ENCODE data around the gene GAK.

Gene GAK

DNA sequence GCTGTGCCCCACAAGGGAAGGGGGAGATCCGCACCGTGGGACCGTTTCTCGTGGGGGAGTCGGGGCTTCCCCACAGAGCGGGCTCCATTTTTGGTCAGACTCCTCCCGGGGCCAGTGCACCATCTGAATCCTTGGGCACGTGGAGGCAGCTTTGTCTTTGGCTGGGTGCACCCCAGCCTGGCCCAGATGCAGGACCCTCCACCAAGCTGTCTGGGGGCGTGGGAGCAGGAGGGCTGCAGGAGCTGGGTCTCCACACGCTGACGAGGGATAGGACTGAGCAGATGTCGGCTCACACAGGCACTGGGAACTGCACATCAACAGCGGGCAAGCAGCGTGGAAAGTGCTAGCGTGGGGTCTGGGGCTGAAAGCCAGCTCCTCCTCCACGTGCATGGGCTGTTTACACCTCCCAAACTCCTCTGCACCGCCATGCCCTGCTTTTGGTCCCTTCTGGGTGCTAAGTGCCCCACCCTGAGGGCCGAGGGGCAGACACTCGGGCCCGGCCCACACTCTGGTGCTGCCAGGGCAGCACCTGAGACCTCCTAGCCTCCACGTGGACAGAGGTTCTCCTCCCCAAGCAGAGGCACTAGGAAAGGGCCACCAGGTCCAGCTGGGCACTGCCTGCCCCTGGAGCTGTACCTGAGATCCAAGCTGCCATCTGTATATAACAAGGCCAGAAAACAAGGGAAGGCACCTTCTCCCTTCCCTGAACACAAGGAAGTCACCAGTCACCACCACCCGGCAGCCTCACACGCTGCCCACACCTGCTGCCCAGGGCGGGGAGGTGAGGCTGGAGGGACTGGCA is 27.4 kb upstream of the GAK start:
- DNase-seq (ENCODE audit: low read depth) = no peak
- TF ChIP-seq, protein P1, sequence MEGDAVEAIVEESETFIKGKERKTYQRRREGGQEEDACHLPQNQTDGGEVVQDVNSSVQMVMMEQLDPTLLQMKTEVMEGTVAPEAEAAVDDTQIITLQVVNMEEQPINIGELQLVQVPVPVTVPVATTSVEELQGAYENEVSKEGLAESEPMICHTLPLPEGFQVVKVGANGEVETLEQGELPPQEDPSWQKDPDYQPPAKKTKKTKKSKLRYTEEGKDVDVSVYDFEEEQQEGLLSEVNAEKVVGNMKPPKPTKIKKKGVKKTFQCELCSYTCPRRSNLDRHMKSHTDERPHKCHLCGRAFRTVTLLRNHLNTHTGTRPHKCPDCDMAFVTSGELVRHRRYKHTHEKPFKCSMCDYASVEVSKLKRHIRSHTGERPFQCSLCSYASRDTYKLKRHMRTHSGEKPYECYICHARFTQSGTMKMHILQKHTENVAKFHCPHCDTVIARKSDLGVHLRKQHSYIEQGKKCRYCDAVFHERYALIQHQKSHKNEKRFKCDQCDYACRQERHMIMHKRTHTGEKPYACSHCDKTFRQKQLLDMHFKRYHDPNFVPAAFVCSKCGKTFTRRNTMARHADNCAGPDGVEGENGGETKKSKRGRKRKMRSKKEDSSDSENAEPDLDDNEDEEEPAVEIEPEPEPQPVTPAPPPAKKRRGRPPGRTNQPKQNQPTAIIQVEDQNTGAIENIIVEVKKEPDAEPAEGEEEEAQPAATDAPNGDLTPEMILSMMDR (conservative IDR thresholded peaks at IDR 0.05; ENCODE audit: low read depth, low read length) = no peak
- H3K4me3 ChIP-seq (ENCODE audit: low read depth, low read length) = no peak overlapping the region

DNA sequence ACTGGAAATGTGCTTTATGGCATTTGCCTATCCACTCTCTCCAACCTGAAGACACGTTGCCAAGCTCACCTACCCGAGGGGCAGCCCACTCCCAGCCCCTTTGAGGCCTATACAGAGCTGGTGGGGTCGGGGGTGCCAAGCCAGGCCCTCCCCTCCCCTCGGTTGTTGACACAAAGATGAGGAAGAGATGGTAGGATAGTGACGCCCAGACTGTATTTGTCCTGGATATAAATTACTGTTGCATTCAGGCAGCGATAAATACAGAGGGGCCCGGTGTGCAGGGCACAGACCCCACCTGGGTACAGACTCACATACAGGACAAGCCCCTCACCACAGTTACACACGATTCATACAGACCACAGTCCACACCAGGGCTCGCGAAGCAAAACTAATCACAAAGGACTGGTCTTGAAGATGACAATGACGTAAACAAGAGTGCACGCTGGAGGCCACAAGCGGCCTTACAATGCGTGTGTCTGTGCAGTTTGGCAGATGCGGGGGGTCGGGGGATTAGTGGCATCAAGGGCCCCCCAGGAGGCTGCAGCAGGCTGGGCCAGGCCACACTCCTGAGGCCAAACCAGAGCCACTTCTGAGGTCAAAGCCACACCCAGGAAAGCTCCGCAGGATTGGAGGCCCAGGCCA is 26.7 kb upstream of the GAK start:
- TF ChIP-seq, protein P1 (conservative IDR thresholded peaks at IDR 0.05; ENCODE audit: low read depth, low read length) = no peak
- DNase-seq (ENCODE audit: low read depth) = no peak
- H3K4me3 ChIP-seq (ENCODE audit: low read depth, low read length) = no peak overlapping the region

DNA sequence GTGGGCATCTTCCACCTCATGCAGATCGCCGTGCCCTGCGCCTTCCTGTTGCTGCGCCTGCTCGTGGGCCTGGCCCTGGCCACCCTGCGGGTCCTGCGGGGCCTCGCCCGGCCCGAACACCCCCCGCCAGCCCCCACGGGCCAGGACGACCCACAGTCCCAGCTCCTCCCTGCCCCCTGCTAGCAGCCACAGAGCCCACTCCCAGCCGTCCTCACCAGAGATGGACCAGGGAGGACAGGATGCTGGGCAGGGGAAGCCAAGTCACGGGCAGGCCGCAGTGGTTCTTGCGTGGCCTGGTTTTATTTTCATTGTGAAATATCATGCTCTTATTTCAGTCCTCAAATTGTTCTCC is 26.2 kb upstream of the GAK start:
- DNase-seq (ENCODE audit: low read depth) = no peak
- no peak overlapping the region for H3K4me3 ChIP-seq (ENCODE audit: low read depth, low read length)
- TF ChIP-seq, protein P1 (conservative IDR thresholded peaks at IDR 0.05; ENCODE audit: low read depth, low read length) = no peak

DNA sequence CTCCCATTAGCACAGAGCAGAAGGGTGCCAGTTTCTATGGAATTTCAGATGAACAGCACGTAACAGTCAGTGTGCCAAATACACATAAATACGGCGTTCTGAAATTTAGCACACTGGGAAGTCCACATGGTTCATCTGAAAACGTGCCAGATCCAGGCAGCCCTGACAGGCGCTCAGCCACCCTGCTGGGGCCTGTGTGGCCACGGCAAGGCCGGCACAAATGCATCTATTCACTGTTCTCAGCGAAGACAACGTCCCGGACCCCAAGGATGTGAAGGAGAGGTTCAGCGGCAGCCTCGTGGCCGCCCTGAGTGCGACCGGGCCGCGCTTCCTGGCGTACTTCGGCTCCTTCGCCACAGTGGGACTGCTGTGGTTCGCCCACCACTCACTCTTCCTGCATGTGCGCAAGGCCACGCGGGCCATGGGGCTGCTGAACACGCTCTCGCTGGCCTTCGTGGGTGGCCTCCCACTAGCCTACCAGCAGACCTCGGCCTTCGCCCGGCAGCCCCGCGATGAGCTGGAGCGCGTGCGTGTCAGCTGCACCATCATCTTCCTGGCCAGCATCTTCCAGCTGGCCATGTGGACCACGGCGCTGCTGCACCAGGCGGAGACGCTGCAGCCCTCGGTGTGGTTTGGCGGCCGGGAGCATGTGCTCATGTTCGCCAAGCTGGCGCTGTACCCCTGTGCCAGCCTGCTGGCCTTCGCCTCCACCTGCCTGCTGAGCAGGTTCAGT is 25.6 kb upstream of the GAK start:
- no peak overlapping the region for H3K4me3 ChIP-seq (ENCODE audit: low read depth, low read length)
- TF ChIP-seq, protein P1 (conservative IDR thresholded peaks at IDR 0.05; ENCODE audit: low read depth, low read length) = no peak
- DNase-seq (ENCODE audit: low read depth) = no peak

GRCh38 chr4:957231-957580 is 25.1 kb upstream of the GAK start:
- TF ChIP-seq, protein P1 (conservative IDR thresholded peaks at IDR 0.05; ENCODE audit: low read depth, low read length) = no peak
- DNase-seq (ENCODE audit: low read depth) = no peak
- no peak overlapping the region for H3K4me3 ChIP-seq (ENCODE audit: low read depth, low read length)

DNA sequence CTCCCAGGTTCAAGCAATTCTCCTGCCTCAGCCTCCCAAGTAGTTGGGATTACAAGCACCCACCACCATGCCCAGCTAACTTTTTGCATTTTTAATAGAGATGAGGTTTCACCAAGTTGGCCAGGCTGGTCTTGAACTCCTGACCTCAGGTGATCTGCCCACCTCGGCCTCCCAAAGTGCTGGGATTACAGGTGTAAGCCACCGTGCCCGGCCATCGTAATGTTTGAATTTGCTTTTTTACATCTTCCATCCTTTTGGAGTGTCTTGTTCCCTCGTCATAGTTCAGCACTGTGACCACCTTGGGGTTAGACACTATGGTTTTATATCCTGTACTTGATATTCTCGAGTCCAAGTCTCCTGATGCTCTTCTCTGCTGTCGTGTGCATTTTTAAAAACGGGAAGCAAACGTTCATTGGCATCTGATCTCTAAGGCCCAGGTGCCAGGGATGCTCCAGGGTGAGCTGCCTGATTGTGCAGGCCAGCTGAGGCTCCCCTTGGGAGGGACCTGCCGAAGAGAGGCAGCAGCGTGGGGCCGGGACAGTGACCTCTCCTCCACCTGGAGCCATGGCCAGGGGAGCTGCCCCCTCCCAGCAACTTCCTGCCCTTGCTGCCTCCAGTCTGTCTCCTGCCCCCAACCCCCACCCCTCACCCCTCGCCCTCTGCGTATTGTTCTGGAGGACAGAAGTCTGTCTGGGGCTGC is 24.6 kb upstream of the GAK start:
- TF ChIP-seq, protein P1 (conservative IDR thresholded peaks at IDR 0.05; ENCODE audit: low read depth, low read length) = no peak
- H3K4me3 ChIP-seq (ENCODE audit: low read depth, low read length) = no peak overlapping the region
- DNase-seq (ENCODE audit: low read depth) = no peak

Measured in choroid plexus epithelial cell (primary cell).